ENCODE results near the gene PTGDS.

The PTGDS gene

GRCh38 chr9:136949817-136950655 is 27.3 kb upstream of the PTGDS start:
- TF ChIP-seq GATA1 (IDR thresholded peaks at IDR 0.05; ENCODE audit: low read depth, low read length) (no peak), POLR2A (IDR thresholded peaks at IDR 0.05; ENCODE audit: low read length) (peak; percentile 55)
- DNase-seq: peak; percentile 92 to 96

- no peak for TF ChIP-seq POLR2A (IDR thresholded peaks at IDR 0.05; ENCODE audit: low read length)
- no peak for TF ChIP-seq GATA1 (IDR thresholded peaks at IDR 0.05; ENCODE audit: low read depth, low read length)
- no peak for DNase-seq
These were observed 26.5 kb upstream of the PTGDS start for GRCh38 chr9:136950656-136951276.

GRCh38 chr9:136951541-136952320 is 25.6 kb upstream of the PTGDS start, which contains the start of gene LCN12:
LCN12 (plus strand) TSS chr9:136952273; CDS start chr9:136952328, 55 bp downstream.
- DNase-seq: no peak
- TF ChIP-seq POLR2A (IDR thresholded peaks at IDR 0.05; ENCODE audit: low read length) (no peak), GATA1 (IDR thresholded peaks at IDR 0.05; ENCODE audit: low read depth, low read length) (no peak)

DNA sequence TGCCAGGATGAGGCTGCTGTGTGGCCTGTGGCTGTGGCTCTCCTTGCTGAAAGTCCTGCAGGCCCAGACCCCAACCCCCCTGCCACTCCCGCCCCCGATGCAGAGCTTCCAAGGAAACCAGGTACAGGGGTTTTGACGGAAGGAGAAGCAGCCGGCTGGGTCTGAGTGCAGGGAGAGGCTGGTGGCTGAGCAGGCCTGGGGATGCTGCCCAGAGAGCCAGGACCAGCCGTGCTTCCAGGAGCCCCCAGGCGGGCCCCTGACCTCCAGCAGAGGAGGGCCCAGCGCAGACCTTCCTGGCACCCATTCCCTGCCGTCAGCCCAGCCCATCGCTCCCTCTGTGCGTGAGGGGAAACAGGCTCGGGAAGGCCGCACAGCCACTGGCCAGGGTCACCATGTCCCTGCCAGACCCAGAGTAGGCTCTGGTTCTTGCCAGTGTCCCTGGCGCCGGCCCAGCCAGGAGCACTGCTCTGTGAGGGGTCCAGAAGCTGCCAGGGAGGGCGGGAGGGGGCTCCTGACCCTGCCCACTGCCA is 24.9 kb upstream of the PTGDS start:
- TF ChIP-seq POLR2A (IDR thresholded peaks at IDR 0.05; ENCODE audit: low read length) (no peak), GATA1 (IDR thresholded peaks at IDR 0.05; ENCODE audit: low read depth, low read length) (no peak)
- no peak for DNase-seq

- no peak for DNase-seq
These were observed 24.2 kb upstream of the PTGDS start for GRCh38 chr9:136952876-136953770.

GRCh38 chr9:136953771-136954269 is 23.5 kb upstream of the PTGDS start:
- TF ChIP-seq POLR2A (IDR thresholded peaks at IDR 0.05; ENCODE audit: low read length): no peak
- no peak for TF ChIP-seq GATA1 (IDR thresholded peaks at IDR 0.05; ENCODE audit: low read depth, low read length)
- DNase-seq: no peak

More at GRCh38 chr9:136952876-136953770, 24.2 kb upstream of the PTGDS start:
- TF ChIP-seq GATA1 (IDR thresholded peaks at IDR 0.05; ENCODE audit: low read depth, low read length): no peak
- TF ChIP-seq POLR2A (IDR thresholded peaks at IDR 0.05; ENCODE audit: low read length): no peak

- TF ChIP-seq POLR2A (IDR thresholded peaks at IDR 0.05; ENCODE audit: low read length) (no peak), GATA1 (IDR thresholded peaks at IDR 0.05; ENCODE audit: low read depth, low read length) (no peak)
- DNase-seq: no peak
These were observed 22.8 kb upstream of the PTGDS start for GRCh38 chr9:136954270-136955083.

DNA sequence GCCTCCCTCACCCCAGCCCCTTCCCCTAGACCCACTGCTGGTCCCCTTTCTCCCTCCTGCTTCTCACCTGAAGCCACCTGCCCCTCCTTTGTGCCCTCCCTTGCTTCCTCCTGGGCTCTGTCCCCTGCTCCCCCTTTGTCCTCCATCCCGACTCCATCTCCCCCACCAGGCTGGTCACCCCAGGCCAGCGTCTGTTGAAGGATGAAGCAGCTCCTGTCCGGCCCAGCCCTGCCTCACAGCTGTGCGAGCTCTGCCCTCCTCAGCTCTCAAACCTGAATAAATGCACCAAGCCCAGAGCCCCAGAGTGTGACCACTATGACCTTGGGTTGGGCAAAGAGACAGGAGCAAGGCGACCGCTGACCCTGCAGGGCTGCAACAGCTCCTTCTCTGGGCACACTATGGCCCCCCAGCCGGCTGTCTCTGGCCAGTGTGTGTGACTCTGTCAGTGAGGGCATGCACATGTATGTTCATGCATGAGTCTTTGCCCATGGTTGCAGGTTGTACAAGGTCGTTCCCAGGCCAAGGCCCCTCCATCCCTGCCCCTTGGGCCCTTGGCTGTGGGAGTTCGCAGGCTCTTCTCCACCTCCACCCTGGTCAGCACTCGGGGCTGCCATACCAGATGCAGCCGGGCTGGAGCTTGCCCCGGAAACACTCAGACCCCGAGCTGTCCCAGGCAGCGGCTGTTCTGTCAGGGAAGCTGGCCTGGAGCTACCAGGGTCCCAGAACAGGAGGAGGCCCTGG is 21.9 kb upstream of the PTGDS start:
- TF ChIP-seq POLR2A (IDR thresholded peaks at IDR 0.05; ENCODE audit: low read length): no peak
- TF ChIP-seq GATA1 (IDR thresholded peaks at IDR 0.05; ENCODE audit: low read depth, low read length): no peak

DNA sequence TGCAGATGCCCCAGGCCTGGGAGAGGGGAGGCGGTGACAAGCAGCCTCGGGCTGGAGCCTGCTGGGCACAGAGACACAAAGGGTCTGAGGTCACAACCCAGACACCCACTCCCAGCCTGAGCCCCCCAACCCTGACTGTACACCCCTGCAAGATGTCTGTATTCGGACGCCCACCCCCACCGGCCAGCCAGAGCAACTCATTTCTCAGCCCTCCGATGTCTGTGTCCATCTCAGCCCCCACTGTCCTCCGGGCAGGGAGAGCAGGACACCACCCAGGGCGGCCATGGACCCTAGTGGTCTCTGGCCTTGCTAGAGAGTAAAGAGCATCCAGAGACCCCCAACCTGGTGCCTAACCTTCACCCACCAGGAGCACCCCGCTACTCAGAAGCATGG is 21.4 kb upstream of the PTGDS start:
- no peak for DNase-seq
- TF ChIP-seq POLR2A (IDR thresholded peaks at IDR 0.05; ENCODE audit: low read length) (no peak), GATA1 (IDR thresholded peaks at IDR 0.05; ENCODE audit: low read depth, low read length) (no peak)

More for the DNA sequence above, 21.9 kb upstream of the PTGDS start:
- DNase-seq: no peak

- no peak for DNase-seq
- TF ChIP-seq POLR2A (IDR thresholded peaks at IDR 0.05; ENCODE audit: low read length): no peak
- TF ChIP-seq GATA1 (IDR thresholded peaks at IDR 0.05; ENCODE audit: low read depth, low read length): no peak
These were observed 20.7 kb upstream of the PTGDS start for GRCh38 chr9:136956604-136957003.

GRCh38 chr9:136957461-136957860 is 19.8 kb upstream of the PTGDS start:
- TF ChIP-seq POLR2A (IDR thresholded peaks at IDR 0.05; ENCODE audit: low read length): no peak
- TF ChIP-seq GATA1 (IDR thresholded peaks at IDR 0.05; ENCODE audit: low read depth, low read length): no peak
- no peak for DNase-seq

Measured in erythroblast (primary cell).